GM12878 (cell line): Measurements from ENCODE around the gene RBM15. TPM values are rescaled to one million over a fixed set of nuclear protein-coding genes. Genes with fewer than 3 reads are reported as not detected.

ENCODE experiments used
- CHD4 ChIP-seq: fragments of 200-600 bp; sonication (generic); IDR thresholded peaks from 2 replicates; pipeline ENCODE4 v1.6.1; 2016; ENCODE audit warnings: mild to moderate bottlenecking
- ETV6 ChIP-seq, 2 experiments: fragments of 450-650 bp in 1 of 2; IDR thresholded peaks in 1 of 2; conservative IDR thresholded peaks in 1 of 2; 2 replicates each; pipeline ENCODE4 v1.6.1; 2014; ENCODE audit warnings: antibody characterized with exemption in 1 of 2, borderline replicate concordance in 1 of 2, low read depth in 1 of 2, mild to moderate bottlenecking in 1 of 2, moderate library complexity in 1 of 2
- IRF4 ChIP-seq: IDR thresholded peaks from 2 replicates; pipeline ENCODE4 v1.6.1; 2011; ENCODE audit warnings: low read depth, low read length
- JUNB ChIP-seq: IDR thresholded peaks from 2 replicates; pipeline ENCODE4 v1.6.1; 2016; ENCODE audit warnings: antibody characterized with exemption, mild to moderate bottlenecking
- LARP7 ChIP-seq: fragments of 450-650 bp; IDR thresholded peaks from 2 replicates; pipeline ENCODE4 v1.6.1; 2017; ENCODE audit warnings: mild to moderate bottlenecking
- NFYA ChIP-seq: IDR thresholded peaks from 2 replicates; pipeline ENCODE4 v1.6.1; 2011; ENCODE audit warnings: low read depth, mild to moderate bottlenecking, low read length, improper control_type of control experiment, borderline replicate concordance
- RFX5 ChIP-seq: IDR thresholded peaks from 2 replicates; pipeline ENCODE4 v1.6.1; 2011; ENCODE audit warnings: low read depth, low read length, improper control_type of control experiment
- SIX5 ChIP-seq: IDR thresholded peaks from 2 replicates; pipeline ENCODE4 v1.6.1; 2011; ENCODE audit warnings: mild to moderate bottlenecking, low read depth, low read length, moderate library complexity; ENCODE audit not compliant: severe bottlenecking
- SRF ChIP-seq, 2 experiments: IDR thresholded peaks; 2 replicates each; pipeline ENCODE4 v1.6.1; 2011; ENCODE audit warnings: low read depth in 2 of 2, low read length in 2 of 2, mild to moderate bottlenecking in 1 of 2, moderate library complexity in 1 of 2
- STAT1 ChIP-seq: fragments of 450-650 bp; conservative IDR thresholded peaks from 2 replicates; pipeline ENCODE4 v1.6.1; 2014; ENCODE audit warnings: antibody characterized with exemption, mild to moderate bottlenecking
- polyA plus RNA-seq, 11 experiments: library from polyadenylated mRNA; depleted of rRNA in 4 of 11; unstranded in 6 of 11; stranded (reverse) in 5 of 11; fragments of >200 nt; fragmentation: Nextera tagmentation in 4 of 11; fragmentation: Illumina TruSeq in 1 of 11; extraction: Ambion mirVana in 4 of 11; extraction: Trizol in 1 of 11; gene quantifications; 1 replicate in 1 of 11; 2 replicates in 10 of 11; pipeline versions ENCODE4 v1.2.1 to v1.2.3, GENCODE V29; 2011 to 2016; ENCODE audit warnings: inconsistent platforms in 2 of 11, missing spikeins in 2 of 11, low read depth in 1 of 11
- total RNA-seq, 4 experiments: library from RNA; depleted of rRNA in 3 of 4; stranded (reverse); fragments of >200 nt in 3 of 4; fragmentation: Illumina TruSeq in 1 of 4; extraction: Trizol in 1 of 4; gene quantifications; 2 replicates each; pipeline versions ENCODE4 v1.2.1 to v1.2.3, GENCODE V29; 2013 to 2021
- TF ChIP-seq, protein P1 (sequence below): fragments of 450-650 bp; IDR thresholded peaks from 2 replicates; pipeline ENCODE4 v1.6.1; 2017; ENCODE audit warnings: antibody characterized with exemption, mild to moderate bottlenecking, moderate library complexity
- TF ChIP-seq, protein P2 (sequence below): IDR thresholded peaks from 2 replicates; pipeline ENCODE4 v1.6.1; 2012; ENCODE audit warnings: mild to moderate bottlenecking, low read depth, low read length
- TF ChIP-seq, protein P3 (sequence below): fragments of 150-350 bp; IDR thresholded peaks from 2 replicates; pipeline ENCODE4 v1.6.1; 2016; ENCODE audit warnings: low read depth, low read length
- TF ChIP-seq, protein P4 (sequence below): fragments of 450-650 bp; IDR thresholded peaks from 2 replicates; pipeline ENCODE4 v1.6.1; 2017; ENCODE audit warnings: borderline replicate concordance
- TF ChIP-seq, protein P5 (sequence below): fragments of 450-650 bp; IDR thresholded peaks from 2 replicates; pipeline ENCODE4 v1.6.1; 2016; ENCODE audit warnings: mild to moderate bottlenecking, moderate library complexity, borderline replicate concordance

RBM15 gene
- total and polyA plus RNA-seq, 10 of the 15 experiments (the other 5 are each of a cell fraction or from before 2014, with no cell fraction given): 3.1 to 63.2 (median 26.7) TPM

DNA sequence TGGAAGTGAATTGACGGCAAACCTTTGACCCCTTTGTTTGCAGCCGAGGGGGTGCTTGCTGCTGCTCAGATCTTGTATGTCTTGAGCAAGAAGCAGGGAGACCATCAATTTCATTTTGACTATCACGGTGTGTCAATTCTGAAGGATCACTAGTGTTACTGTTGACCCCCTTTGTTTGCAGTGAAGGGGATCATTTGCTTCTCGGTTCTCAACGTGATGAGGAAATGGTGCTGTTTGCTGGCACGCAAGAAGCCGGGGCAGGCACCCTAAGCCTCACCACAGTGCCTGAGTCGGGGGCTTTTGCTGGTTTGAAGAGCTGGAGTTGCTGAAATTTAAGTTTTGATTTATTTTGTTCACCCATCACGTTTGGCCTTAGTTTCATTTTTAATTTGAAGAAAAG is 7.5 kb downstream of the RBM15 start (continued):
- TF ChIP-seq, protein P1, sequence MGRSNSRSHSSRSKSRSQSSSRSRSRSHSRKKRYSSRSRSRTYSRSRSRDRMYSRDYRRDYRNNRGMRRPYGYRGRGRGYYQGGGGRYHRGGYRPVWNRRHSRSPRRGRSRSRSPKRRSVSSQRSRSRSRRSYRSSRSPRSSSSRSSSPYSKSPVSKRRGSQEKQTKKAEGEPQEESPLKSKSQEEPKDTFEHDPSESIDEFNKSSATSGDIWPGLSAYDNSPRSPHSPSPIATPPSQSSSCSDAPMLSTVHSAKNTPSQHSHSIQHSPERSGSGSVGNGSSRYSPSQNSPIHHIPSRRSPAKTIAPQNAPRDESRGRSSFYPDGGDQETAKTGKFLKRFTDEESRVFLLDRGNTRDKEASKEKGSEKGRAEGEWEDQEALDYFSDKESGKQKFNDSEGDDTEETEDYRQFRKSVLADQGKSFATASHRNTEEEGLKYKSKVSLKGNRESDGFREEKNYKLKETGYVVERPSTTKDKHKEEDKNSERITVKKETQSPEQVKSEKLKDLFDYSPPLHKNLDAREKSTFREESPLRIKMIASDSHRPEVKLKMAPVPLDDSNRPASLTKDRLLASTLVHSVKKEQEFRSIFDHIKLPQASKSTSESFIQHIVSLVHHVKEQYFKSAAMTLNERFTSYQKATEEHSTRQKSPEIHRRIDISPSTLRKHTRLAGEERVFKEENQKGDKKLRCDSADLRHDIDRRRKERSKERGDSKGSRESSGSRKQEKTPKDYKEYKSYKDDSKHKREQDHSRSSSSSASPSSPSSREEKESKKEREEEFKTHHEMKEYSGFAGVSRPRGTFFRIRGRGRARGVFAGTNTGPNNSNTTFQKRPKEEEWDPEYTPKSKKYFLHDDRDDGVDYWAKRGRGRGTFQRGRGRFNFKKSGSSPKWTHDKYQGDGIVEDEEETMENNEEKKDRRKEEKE: no peak
- TF ChIP-seq LARP7 (no peak), SIX5 (no peak), ETV6 (conservative IDR thresholded peaks at IDR 0.05 in 1 of 2, IDR thresholded peaks at IDR 0.05 in 1 of 2; ENCODE audit: borderline replicate concordance in 1 of 2, low read depth in 1 of 2) (peak in 1 of 2 experiments; percentile 57; a peak in 1 of 4 replicates), RFX5 (no peak), STAT1 (no peak), CHD4 (no peak), JUNB (peak; percentile 65), SRF (IDR thresholded peaks at IDR 0.05; ENCODE audit: low read depth in 2 of 2, low read length in 2 of 2) (no peak), NFYA (no peak), IRF4 (peak; percentile 52; the same call in 1 of the 2 replicates)
- TF ChIP-seq, protein P2, sequence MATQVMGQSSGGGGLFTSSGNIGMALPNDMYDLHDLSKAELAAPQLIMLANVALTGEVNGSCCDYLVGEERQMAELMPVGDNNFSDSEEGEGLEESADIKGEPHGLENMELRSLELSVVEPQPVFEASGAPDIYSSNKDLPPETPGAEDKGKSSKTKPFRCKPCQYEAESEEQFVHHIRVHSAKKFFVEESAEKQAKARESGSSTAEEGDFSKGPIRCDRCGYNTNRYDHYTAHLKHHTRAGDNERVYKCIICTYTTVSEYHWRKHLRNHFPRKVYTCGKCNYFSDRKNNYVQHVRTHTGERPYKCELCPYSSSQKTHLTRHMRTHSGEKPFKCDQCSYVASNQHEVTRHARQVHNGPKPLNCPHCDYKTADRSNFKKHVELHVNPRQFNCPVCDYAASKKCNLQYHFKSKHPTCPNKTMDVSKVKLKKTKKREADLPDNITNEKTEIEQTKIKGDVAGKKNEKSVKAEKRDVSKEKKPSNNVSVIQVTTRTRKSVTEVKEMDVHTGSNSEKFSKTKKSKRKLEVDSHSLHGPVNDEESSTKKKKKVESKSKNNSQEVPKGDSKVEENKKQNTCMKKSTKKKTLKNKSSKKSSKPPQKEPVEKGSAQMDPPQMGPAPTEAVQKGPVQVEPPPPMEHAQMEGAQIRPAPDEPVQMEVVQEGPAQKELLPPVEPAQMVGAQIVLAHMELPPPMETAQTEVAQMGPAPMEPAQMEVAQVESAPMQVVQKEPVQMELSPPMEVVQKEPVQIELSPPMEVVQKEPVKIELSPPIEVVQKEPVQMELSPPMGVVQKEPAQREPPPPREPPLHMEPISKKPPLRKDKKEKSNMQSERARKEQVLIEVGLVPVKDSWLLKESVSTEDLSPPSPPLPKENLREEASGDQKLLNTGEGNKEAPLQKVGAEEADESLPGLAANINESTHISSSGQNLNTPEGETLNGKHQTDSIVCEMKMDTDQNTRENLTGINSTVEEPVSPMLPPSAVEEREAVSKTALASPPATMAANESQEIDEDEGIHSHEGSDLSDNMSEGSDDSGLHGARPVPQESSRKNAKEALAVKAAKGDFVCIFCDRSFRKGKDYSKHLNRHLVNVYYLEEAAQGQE: no peak
- TF ChIP-seq, protein P3, sequence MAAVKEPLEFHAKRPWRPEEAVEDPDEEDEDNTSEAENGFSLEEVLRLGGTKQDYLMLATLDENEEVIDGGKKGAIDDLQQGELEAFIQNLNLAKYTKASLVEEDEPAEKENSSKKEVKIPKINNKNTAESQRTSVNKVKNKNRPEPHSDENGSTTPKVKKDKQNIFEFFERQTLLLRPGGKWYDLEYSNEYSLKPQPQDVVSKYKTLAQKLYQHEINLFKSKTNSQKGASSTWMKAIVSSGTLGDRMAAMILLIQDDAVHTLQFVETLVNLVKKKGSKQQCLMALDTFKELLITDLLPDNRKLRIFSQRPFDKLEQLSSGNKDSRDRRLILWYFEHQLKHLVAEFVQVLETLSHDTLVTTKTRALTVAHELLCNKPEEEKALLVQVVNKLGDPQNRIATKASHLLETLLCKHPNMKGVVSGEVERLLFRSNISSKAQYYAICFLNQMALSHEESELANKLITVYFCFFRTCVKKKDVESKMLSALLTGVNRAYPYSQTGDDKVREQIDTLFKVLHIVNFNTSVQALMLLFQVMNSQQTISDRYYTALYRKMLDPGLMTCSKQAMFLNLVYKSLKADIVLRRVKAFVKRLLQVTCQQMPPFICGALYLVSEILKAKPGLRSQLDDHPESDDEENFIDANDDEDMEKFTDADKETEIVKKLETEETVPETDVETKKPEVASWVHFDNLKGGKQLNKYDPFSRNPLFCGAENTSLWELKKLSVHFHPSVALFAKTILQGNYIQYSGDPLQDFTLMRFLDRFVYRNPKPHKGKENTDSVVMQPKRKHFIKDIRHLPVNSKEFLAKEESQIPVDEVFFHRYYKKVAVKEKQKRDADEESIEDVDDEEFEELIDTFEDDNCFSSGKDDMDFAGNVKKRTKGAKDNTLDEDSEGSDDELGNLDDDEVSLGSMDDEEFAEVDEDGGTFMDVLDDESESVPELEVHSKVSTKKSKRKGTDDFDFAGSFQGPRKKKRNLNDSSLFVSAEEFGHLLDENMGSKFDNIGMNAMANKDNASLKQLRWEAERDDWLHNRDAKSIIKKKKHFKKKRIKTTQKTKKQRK: no peak
- TF ChIP-seq, protein P4, sequence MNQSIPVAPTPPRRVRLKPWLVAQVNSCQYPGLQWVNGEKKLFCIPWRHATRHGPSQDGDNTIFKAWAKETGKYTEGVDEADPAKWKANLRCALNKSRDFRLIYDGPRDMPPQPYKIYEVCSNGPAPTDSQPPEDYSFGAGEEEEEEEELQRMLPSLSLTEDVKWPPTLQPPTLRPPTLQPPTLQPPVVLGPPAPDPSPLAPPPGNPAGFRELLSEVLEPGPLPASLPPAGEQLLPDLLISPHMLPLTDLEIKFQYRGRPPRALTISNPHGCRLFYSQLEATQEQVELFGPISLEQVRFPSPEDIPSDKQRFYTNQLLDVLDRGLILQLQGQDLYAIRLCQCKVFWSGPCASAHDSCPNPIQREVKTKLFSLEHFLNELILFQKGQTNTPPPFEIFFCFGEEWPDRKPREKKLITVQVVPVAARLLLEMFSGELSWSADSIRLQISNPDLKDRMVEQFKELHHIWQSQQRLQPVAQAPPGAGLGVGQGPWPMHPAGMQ: no peak
- TF ChIP-seq, protein P5, sequence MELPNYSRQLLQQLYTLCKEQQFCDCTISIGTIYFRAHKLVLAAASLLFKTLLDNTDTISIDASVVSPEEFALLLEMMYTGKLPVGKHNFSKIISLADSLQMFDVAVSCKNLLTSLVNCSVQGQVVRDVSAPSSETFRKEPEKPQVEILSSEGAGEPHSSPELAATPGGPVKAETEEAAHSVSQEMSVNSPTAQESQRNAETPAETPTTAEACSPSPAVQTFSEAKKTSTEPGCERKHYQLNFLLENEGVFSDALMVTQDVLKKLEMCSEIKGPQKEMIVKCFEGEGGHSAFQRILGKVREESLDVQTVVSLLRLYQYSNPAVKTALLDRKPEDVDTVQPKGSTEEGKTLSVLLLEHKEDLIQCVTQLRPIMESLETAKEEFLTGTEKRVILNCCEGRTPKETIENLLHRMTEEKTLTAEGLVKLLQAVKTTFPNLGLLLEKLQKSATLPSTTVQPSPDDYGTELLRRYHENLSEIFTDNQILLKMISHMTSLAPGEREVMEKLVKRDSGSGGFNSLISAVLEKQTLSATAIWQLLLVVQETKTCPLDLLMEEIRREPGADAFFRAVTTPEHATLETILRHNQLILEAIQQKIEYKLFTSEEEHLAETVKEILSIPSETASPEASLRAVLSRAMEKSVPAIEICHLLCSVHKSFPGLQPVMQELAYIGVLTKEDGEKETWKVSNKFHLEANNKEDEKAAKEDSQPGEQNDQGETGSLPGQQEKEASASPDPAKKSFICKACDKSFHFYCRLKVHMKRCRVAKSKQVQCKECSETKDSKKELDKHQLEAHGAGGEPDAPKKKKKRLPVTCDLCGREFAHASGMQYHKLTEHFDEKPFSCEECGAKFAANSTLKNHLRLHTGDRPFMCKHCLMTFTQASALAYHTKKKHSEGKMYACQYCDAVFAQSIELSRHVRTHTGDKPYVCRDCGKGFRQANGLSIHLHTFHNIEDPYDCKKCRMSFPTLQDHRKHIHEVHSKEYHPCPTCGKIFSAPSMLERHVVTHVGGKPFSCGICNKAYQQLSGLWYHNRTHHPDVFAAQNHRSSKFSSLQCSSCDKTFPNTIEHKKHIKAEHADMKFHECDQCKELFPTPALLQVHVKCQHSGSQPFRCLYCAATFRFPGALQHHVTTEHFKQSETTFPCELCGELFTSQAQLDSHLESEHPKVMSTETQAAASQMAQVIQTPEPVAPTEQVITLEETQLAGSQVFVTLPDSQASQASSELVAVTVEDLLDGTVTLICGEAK: no peak
